ENCODE results near the gene SMPDL3B. TPM values are rescaled to one million over a fixed set of nuclear protein-coding genes. Genes with fewer than 3 reads are reported as not detected.

SMPDL3B gene
- total RNA-seq, 1 experiment from 2014 or later: 51.3 TPM

GRCh38 chr1:27938488-27938887 is 3.7 kb downstream of the SMPDL3B start:
- no peak overlapping the region for H3K27ac ChIP-seq (ENCODE audit: insufficient read length, low read depth, low read length)
- no peaks in the 10 kb centered on the region; a peak in 1 of 5 replicates for H3K9me3 Mint-ChIP-seq

More at GRCh38 chr1:27938488-27938887, 3.7 kb downstream of the SMPDL3B start:
- H2BK15ac ChIP-seq (ENCODE audit: low read depth, low read length): no peak overlapping the region
- WGBS (ENCODE audit: extremely low coverage, insufficient read length, low lambda C conversion rate): no CpG with 5 or more reads among the region's 4 CpGs
- H4K20me1 ChIP-seq (ENCODE audit: control insufficient read depth, insufficient read depth, insufficient read length): no peaks in the 10 kb centered on the region
- H3K9ac ChIP-seq (ENCODE audit: extremely low read depth, insufficient read length, low read length): no peak overlapping the region
- Mint-ChIP-seq H3K4me3 (peak overlapping the region in 1 of 2 experiments; percentile 86; a peak in 2 of 5 replicates), H3K27me3 (ENCODE audit: low read depth) (peaks cover 2% of the 10 kb centered on the region; the same call in 1 of the 2 replicates), H3K27ac (peak overlapping the region in 2 of 3 experiments; percentile 83 to 97; a peak in 2 of 7 replicates), H3K36me3 (ENCODE audit: insufficient read depth in 1 of 3, low read depth in 3 of 3) (peaks cover 0 to 26% (median 23%) of the 10 kb centered on the region in 3 experiments; a peak in 5 of 7 replicates), H3K4me1 (peaks cover 50 to 53% of the 10 kb centered on the region in 2 experiments)
- H2BK12ac ChIP-seq (ENCODE audit: insufficient read length, low read depth, low read length): no peak overlapping the region
- H2BK120ac ChIP-seq (ENCODE audit: low read depth, low read length, poor library complexity, severe bottlenecking): no peak overlapping the region
- H3K79me2 ChIP-seq (ENCODE audit: insufficient read depth, low read length): peaks cover 2% of the 10 kb centered on the region; the same call in 1 of the 2 replicates
- H4K91ac ChIP-seq (ENCODE audit: insufficient read length, low read depth, low read length): no peak overlapping the region
- no peak overlapping the region for H2BK20ac ChIP-seq (ENCODE audit: low read depth, low read length, poor library complexity, severe bottlenecking)
- H3K18ac ChIP-seq (ENCODE audit: insufficient read length, low read depth, low read length): no peak overlapping the region
- H3K79me1 ChIP-seq (ENCODE audit: insufficient read depth, low read depth, low read length, poor library complexity, severe bottlenecking): peaks cover 4% of the 10 kb centered on the region
- no peak overlapping the region for H4K8ac ChIP-seq (replicated peaks; ENCODE audit: insufficient read length, low read depth, low read length)
- no peak overlapping the region for H3K56ac ChIP-seq (ENCODE audit: insufficient read length, low read depth, low read length)
- no peaks in the 10 kb centered on the region for H3K27me3 ChIP-seq (ENCODE audit: insufficient read depth, low read length)
- TF ChIP-seq CTCF (conservative IDR thresholded peaks at IDR 0.05): no peak
- no peak overlapping the region for H2BK5ac ChIP-seq (ENCODE audit: insufficient read length, low read length)
- no peak overlapping the region for H3K4ac ChIP-seq (ENCODE audit: low read depth, low read length)
- DNase-seq: no peak
- no peak overlapping the region for H4K5ac ChIP-seq (ENCODE audit: insufficient read length, low read depth, low read length)
- no peak overlapping the region for H3K23ac ChIP-seq (ENCODE audit: insufficient read length, low read depth, low read length)
- H3K9me3 ChIP-seq (ENCODE audit: control insufficient read depth, low read depth, low read length): no peaks in the 10 kb centered on the region
- H3K14ac ChIP-seq (ENCODE audit: insufficient read depth, low read length): no peak overlapping the region
- H3K4me2 ChIP-seq (ENCODE audit: insufficient read depth, insufficient read length, low read length): no peak overlapping the region
- peaks cover 6% of the 10 kb centered on the region; the same call in 1 of the 2 replicates for H3K4me1 ChIP-seq (ENCODE audit: insufficient read depth, low read length)
- H3K23me2 ChIP-seq (ENCODE audit: insufficient read length, low read depth, low read length, poor library complexity, severe bottlenecking): peaks cover 15% of the 10 kb centered on the region
- no peak overlapping the region for H2AFZ ChIP-seq (ENCODE audit: low read length)
- no peak overlapping the region for H2AK5ac ChIP-seq (ENCODE audit: insufficient read length, low read length)
- no peak overlapping the region for H3T11ph ChIP-seq (ENCODE audit: low read length)
